Measurements from ENCODE around the gene TRAF3. TPM values are rescaled to one million over a fixed set of nuclear protein-coding genes. Genes with fewer than 3 reads are reported as not detected.

TRAF3 gene
- polyA plus RNA-seq, 1 of the 3 experiments (the other 2 are of a cell fraction) = 17.9 TPM

- H3K9me2 ChIP-seq = no peaks in the 10 kb centered on the region
- peaks cover 97% of the 10 kb centered on the region for H3K79me2 ChIP-seq (ENCODE audit: insufficient read depth)
- H3F3A ChIP-seq (replicated peaks; ENCODE audit: insufficient read depth) = peaks cover 19% of the 10 kb centered on the region
- no peak overlapping the region for H3K27ac ChIP-seq (ENCODE audit: low read depth in 2 of 2, low read length in 1 of 2)
- no peaks in the 10 kb centered on the region for H3K27me3 ChIP-seq (ENCODE audit: insufficient read depth)
- TF ChIP-seq FOSL2 (IDR thresholded peaks at IDR 0.05; ENCODE audit: borderline replicate concordance, low read depth) (no peak), GATA2 (CRISPR knock-in tag; IDR thresholded peaks at IDR 0.05) (no peak), MEF2A (IDR thresholded peaks at IDR 0.05; ENCODE audit: borderline replicate concordance, low read depth) (no peak), CHD2 (IDR thresholded peaks at IDR 0.05; ENCODE audit: low read length, partially characterized antibody) (no peak)
- H2AFZ ChIP-seq (ENCODE audit: low read depth) = no peak overlapping the region
- no peak overlapping the region for H3K4me3 ChIP-seq (ENCODE audit: low read depth in 2 of 2, low read length in 1 of 2)
- no peak for DNase-seq
- ChIA-PET POLR2A (no interaction called here), CTCF (no interaction called here)
- WGBS (ENCODE audit: low lambda C conversion rate) = 94% methylated on average over 7 of the region's 11 CpGs
- H3K9ac ChIP-seq = no peak overlapping the region
- peaks cover 74% of the 10 kb centered on the region for H4K20me1 ChIP-seq (ENCODE audit: insufficient read depth)
- H3K36me3 ChIP-seq (replicated peaks in 1 of 2; ENCODE audit: control insufficient read depth in 1 of 2, insufficient read depth in 2 of 2, low read length in 1 of 2) = peaks cover 0 to 2% of the 10 kb centered on the region in 2 experiments
- no peaks in the 10 kb centered on the region for H3K9me3 ChIP-seq
- H3K4me2 ChIP-seq = no peak overlapping the region
- peaks cover 9 to 26% of the 10 kb centered on the region in 2 experiments; a peak in 3 of 4 replicates for H3K4me1 ChIP-seq (ENCODE audit: control insufficient read depth in 1 of 2, insufficient read depth in 2 of 2, low read depth in 1 of 2, low read length in 1 of 2)
Observed at GRCh38 chr14:102826161-102826560, 48.9 kb downstream of the TRAF3 start.

GRCh38 chr14:102826751-102827675, 49.8 kb downstream of the TRAF3 start:
- Histone ChIP-seq H3K4me3 (ENCODE audit: low read depth in 2 of 2, low read length in 1 of 2) (no peak overlapping the region), H3K36me3 (replicated peaks in 1 of 2; ENCODE audit: control insufficient read depth in 1 of 2, insufficient read depth in 2 of 2, low read length in 1 of 2) (peaks cover 2 to 3% of the 10 kb centered on the region in 2 experiments), H2AFZ (ENCODE audit: low read depth) (no peak overlapping the region), H3K27ac (ENCODE audit: low read depth in 2 of 2, low read length in 1 of 2) (no peak overlapping the region), H3K27me3 (ENCODE audit: insufficient read depth) (no peaks in the 10 kb centered on the region), H3F3A (replicated peaks; ENCODE audit: insufficient read depth) (peaks cover 11% of the 10 kb centered on the region), H3K4me1 (ENCODE audit: control insufficient read depth in 1 of 2, insufficient read depth in 2 of 2, low read depth in 1 of 2, low read length in 1 of 2) (peaks cover 9 to 26% of the 10 kb centered on the region in 2 experiments; a peak in 3 of 4 replicates), H3K9me2 (no peaks in the 10 kb centered on the region), H3K4me2 (no peak overlapping the region), H3K9me3 (no peaks in the 10 kb centered on the region), H4K20me1 (ENCODE audit: insufficient read depth) (peaks cover 69% of the 10 kb centered on the region), H3K9ac (no peak overlapping the region), H3K79me2 (ENCODE audit: insufficient read depth) (peaks cover 96% of the 10 kb centered on the region)
- CTCF ChIA-PET = no interaction called here
- DNase-seq = no peak
- POLR2A ChIA-PET = no interaction called here
- 91% methylated on average over 20 of the region's 25 CpGs for WGBS (ENCODE audit: low lambda C conversion rate)
- no peak for TF ChIP-seq SIN3A (IDR thresholded peaks at IDR 0.05; ENCODE audit: borderline replicate concordance, low read depth, low read length)
- TF ChIP-seq SMC3 (IDR thresholded peaks at IDR 0.05; ENCODE audit: low read depth, low read length) = no peak
- no peak for TF ChIP-seq GATA2 (CRISPR knock-in tag; IDR thresholded peaks at IDR 0.05)
- TF ChIP-seq MAX (IDR thresholded peaks at IDR 0.05; ENCODE audit: low read depth) = no peak
- TF ChIP-seq RCOR1 (IDR thresholded peaks at IDR 0.05; ENCODE audit: low read length) = no peak
- TF ChIP-seq ELF1 (IDR thresholded peaks at IDR 0.05) = no peak
- TF ChIP-seq EP300 (IDR thresholded peaks at IDR 0.05; ENCODE audit: borderline replicate concordance in 1 of 2, low read depth in 1 of 2, low read length in 1 of 2) = no peak
- TF ChIP-seq USF1 (IDR thresholded peaks at IDR 0.05; ENCODE audit: borderline replicate concordance, low read depth) = no peak
- TF ChIP-seq, protein P1, sequence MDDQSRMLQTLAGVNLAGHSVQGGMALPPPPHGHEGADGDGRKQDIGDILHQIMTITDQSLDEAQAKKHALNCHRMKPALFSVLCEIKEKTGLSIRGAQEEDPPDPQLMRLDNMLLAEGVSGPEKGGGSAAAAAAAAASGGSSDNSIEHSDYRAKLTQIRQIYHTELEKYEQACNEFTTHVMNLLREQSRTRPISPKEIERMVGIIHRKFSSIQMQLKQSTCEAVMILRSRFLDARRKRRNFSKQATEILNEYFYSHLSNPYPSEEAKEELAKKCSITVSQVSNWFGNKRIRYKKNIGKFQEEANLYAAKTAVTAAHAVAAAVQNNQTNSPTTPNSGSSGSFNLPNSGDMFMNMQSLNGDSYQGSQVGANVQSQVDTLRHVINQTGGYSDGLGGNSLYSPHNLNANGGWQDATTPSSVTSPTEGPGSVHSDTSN (IDR thresholded peaks at IDR 0.05) = no peak
- TF ChIP-seq JUND (IDR thresholded peaks at IDR 0.05) = no peak
- no peak for TF ChIP-seq RAD21 (IDR thresholded peaks at IDR 0.05; ENCODE audit: low read length)
- TF ChIP-seq, protein P2, sequence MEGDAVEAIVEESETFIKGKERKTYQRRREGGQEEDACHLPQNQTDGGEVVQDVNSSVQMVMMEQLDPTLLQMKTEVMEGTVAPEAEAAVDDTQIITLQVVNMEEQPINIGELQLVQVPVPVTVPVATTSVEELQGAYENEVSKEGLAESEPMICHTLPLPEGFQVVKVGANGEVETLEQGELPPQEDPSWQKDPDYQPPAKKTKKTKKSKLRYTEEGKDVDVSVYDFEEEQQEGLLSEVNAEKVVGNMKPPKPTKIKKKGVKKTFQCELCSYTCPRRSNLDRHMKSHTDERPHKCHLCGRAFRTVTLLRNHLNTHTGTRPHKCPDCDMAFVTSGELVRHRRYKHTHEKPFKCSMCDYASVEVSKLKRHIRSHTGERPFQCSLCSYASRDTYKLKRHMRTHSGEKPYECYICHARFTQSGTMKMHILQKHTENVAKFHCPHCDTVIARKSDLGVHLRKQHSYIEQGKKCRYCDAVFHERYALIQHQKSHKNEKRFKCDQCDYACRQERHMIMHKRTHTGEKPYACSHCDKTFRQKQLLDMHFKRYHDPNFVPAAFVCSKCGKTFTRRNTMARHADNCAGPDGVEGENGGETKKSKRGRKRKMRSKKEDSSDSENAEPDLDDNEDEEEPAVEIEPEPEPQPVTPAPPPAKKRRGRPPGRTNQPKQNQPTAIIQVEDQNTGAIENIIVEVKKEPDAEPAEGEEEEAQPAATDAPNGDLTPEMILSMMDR (IDR thresholded peaks at IDR 0.05) = no peak
- TF ChIP-seq EZH2phosphoT487 (IDR thresholded peaks at IDR 0.05; ENCODE audit: borderline replicate concordance, low read depth) = no peak
- TF ChIP-seq POLR2AphosphoS5 (IDR thresholded peaks at IDR 0.05; ENCODE audit: low read depth, low read length) = no peak
- TF ChIP-seq GABPA (IDR thresholded peaks at IDR 0.05; ENCODE audit: low read depth) = no peak
- no peak for TF ChIP-seq TCF12 (IDR thresholded peaks at IDR 0.05)
- TF ChIP-seq CHD2 (IDR thresholded peaks at IDR 0.05; ENCODE audit: low read length, partially characterized antibody) = no peak

Measured in SK-N-SH (cell line).